AG20443 (cell line): Measurements from ENCODE around the gene VASH1.

Source experiments
- DNase-seq: peaks from one replicate; pipeline ENCODE4 v3.0.0; 2012; ENCODE audit warnings: low spot score, mixed read lengths

Gene VASH1

GRCh38 chr14:76742966-76743365, 18.3 kb upstream of the VASH1 start:
- no peak for DNase-seq

- no peak for DNase-seq
Observed at GRCh38 chr14:76752744-76753143, 8.5 kb upstream of the VASH1 start.

DNA sequence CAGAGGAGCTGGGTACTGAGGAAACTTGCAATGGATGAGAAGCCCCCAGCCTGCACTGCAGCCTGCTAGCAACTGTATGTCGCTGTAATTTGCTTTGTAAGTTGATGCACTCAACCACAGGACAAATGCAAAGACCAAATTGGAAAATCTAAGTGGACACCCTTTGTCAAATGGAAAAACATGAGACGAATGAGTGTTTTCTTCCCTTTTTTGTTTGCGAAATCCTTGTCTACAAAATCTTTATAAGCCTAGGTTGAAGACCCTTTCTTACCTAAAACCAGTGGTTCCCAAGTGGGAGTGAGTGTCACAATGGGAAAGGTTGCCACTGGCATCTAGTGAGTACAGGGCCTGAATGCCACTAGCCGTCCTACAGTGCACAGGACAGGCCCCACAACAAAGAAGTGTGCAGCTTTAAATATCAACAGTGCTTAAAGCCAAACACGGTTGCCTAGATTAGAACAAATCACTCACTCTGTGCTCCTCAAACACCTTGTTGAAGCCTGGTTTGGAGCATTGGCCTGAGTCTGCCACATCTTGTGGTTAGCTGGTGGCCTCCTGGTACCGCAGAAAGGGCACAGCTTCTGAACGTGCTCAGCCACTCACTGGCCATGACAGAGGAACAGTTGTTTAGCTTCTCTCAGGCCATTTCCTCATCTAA, 7.6 kb upstream of the VASH1 start:
- no peak for DNase-seq

- no peak for DNase-seq
Observed at GRCh38 chr14:76754586-76754985, 6.7 kb upstream of the VASH1 start.

- DNase-seq: no peak
Observed at GRCh38 chr14:76755610-76756370, 5.5 kb upstream of the VASH1 start.

DNA sequence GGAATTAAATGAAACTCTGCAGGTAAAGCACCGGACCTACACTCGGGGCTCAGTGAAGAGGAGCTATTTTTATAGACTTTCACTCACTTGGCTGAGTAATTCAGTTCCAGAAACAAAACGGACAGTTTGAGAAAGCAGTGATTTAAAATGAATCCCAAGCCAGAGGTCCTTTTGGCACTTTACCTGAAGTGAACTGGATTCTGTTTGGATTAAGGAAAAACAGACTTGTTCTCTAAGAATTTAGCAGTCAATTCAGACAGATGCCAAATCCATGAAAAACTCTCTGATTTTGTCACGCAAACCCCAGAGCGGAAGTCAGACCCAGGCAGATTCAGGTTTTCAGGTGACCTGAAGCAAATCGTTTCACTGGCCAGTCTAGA, 4.9 kb upstream of the VASH1 start:
- DNase-seq: no peak

- no peak for DNase-seq
Observed at GRCh38 chr14:76759589-76759988, 1.7 kb upstream of the VASH1 start.

GRCh38 chr14:76760331-76761135, 735 bp upstream of the VASH1 start:
- no peak for DNase-seq

DNA sequence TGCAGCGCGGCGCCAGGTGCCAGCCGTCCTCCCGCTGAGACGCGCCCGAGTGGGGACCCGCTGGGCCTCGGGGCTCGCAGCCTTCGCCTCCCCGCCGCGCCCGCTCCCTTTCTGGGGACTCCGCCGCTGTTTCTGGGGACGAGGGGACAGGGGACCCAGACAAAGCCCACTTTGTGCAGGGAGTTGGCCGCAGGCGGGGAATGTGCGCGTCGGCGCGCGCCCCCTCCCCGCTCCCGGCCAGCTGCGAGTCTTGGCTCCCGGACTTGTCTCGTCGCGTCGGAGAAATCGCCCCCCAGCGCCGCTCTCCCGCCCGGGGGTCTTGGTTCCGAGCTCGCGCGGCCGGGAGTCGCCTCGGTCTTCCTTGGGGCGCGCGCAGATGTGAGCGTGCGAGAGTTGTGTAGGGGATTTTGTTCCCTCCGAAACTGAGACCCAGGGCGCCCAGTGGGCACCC, 717 bp downstream of the VASH1 start:
- DNase-seq: no peak

DNA sequence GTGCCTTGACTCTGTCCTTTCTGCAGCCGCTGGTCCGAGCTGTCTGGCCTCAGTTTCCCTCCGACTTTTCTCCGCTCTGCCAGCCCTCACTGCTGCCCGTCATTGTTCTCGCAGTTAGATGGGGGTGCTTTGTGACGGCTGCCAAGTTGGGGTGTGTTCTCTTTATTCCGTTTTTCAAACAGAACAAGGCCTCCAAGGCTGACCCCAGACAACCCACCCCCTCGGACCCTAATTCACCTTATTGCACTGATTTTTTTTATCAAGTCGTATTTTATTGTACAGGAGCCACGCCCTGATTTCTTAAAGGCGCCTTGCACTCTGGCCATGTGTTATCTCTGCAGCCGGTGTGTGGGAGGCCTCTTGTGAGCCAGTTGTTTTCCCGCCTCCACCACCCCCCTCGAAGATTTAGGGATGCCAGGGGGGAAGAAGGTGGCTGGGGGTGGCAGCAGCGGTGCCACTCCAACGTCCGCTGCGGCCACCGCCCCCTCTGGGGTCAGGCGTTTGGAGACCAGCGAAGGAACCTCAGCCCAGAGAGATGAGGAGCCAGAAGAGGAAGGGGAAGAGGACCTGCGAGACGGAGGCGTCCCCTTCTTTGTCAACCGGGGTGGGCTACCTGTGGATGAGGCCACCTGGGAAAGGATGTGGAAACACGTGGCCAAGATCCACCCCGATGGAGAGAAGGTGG, 1.3 kb downstream of the VASH1 start:
- DNase-seq: no peak

DNA sequence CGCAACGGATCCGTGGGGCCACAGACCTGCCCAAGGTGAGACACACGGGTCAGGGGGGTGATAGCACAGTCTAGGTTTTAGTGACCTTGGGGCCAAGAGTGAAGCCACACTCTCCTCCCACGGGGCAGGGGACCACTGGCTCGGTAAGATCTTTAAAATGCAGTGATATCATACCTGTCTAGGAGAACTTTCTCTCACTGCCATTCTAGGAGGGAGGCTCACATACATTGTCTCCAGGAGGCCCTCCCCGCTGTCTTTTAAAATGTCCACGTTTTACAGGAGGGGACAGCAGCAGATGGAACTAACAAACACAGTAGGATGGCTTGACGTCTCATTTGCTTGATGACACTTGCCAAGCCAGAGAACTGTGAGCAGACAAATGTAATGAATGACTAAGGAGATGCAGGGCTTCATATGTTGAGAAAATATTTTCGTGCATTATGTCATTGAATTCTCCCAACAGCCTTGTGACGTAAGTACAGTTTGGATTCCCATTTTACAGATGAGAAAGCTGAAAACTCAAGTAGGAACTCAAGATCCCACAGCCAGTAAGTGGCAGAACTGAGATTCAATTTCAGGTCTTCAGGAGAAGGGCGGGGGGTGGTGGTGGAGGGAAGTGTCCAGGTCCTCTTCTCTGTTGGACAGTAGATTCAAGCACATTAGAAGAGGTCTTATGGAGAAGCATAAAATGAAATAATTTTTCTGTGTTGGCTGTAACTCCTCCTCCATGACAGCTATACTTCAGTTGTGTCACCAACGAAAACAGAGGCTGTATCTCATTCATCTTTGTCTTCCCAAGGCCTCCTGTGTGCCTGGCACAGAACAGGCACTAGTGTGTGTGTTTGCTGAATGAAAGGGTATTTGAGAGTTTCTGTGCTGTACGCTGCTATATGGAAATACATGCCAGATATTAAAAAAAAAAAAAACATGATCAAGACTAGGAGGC, 2.1 kb downstream of the VASH1 start:
- no peak for DNase-seq

DNA sequence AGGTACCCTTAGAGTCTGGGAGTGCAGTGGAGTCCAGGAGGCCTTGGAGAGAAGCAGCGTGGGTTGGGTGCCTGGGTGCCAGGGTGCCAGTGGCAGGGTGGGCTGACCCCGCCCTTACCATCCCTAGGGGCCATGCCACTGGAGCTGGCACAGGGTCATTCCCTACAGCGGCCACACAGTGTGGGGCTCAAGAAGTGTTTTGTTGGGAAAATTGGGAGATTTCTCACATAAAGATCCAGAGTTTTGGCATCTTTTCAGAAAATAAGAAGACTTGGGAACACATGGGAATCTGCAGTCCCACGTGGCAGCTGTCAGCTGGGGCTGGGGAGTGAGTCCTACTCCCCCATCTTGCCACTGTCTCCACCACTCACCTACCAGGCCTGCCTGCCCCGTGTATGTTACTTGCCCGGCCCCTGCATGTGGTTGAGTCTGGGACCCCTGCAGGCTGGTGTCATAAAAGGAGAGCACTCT, 4.2 kb downstream of the VASH1 start:
- DNase-seq: no peak

DNA sequence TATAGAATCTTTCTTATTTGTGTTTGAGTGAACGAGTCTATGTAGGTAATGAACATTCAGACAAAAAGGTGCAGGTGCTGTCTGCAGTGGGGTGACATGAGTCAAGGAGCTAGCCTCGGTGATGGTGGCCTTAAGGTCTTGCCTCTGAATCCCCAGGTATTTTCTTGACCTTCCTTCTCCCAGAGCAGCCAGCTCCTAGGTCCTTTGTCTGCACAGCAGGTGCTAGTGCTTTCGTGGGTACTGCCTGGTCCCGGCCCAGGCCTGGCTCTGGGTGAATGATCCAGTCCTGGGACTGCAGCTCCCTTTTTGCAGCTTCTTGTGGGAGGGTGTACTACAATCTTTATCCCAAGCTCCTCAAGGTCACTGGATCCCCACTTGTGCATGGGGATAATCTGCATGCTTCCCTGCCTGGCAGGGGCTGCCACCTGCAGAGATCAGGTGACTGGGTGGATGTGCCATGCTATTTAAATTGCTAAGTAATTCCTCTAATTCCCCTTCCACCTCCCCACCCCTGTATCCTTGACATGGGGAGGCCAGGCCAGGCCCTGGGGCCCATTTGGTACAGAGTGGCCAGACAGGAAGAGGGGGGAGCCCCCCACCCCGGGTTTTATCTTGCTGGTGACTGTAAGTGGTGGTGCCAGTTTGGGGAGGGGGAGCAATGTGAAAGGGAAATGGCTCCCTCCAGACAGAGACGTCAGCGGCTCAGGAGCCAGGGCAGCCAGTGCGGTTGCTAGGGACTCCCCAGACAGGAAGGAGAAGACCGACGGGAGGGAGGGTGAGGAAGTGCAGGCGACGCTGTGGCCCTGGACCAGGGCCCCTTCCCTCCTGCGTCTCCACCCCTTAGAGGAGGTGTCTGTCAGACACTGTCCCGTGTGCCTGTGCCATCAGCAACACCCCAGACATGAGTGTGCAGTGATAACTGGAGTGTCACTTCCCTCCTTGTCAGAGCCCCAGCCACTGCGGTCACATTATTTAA, 6.7 kb downstream of the VASH1 start:
- DNase-seq: no peak

- no peak for DNase-seq
Observed at GRCh38 chr14:76768671-76769500, 7.6 kb downstream of the VASH1 start.

GRCh38 chr14:76769636-76770292, 8.5 kb downstream of the VASH1 start:
- DNase-seq: no peak

- no peak for DNase-seq
Observed at GRCh38 chr14:76770521-76771436, 9.5 kb downstream of the VASH1 start.

- no peak for DNase-seq
Observed at GRCh38 chr14:76771437-76771980, 10.2 kb downstream of the VASH1 start.
